T-helper 1 cell treated with Interleukin-12 subunit alpha and Interleukin-12 subunit beta and Interleukin-4 antibody, amounts not matched to agents 30 ng/mL and 1 ng/mL, for 36 hours (primary cell): Measurements from ENCODE around the gene EPX. TPM values are rescaled to one million over a fixed set of nuclear protein-coding genes. Genes with fewer than 3 reads are reported as not detected.

Experiments used
- intact Hi-C: fragments of 100-400 bp; cut with micrococcal nuclease; formaldehyde crosslinking; loops from one replicate; pipeline ENCODE4 v1.15.1; 2024
- total RNA-seq: library from RNA; stranded (reverse); gene quantifications from 2 replicates; pipeline ENCODE4 v1.2.3, GENCODE V29; 2022

EPX gene
- total RNA-seq, 1 donor from 2014 or later, result not detected

GRCh38 chr17:58247511-58248363 lies 55.2 kb downstream of the EPX start:
- intact Hi-C loops, result no loop called here

GRCh38 chr17:58248955-58249269 lies 56.4 kb downstream of the EPX start:
- intact Hi-C loops, result loop anchor here (1.0 kb wide), 3 partner anchors 30 to 198 kb away; partner anchors contain the start of genes MKS1 and RNF43

GRCh38 chr17:58249270-58250133 lies 57.0 kb downstream of the EPX start:
- intact Hi-C loops, result loop anchor here (1.0 kb wide), 3 partner anchors 30 to 198 kb away; partner anchors contain the start of genes MKS1 and RNF43

GRCh38 chr17:58250344-58251011 lies 58.0 kb downstream of the EPX start:
- intact Hi-C loops, result no loop called here

GRCh38 chr17:58252141-58252540 lies 59.6 kb downstream of the EPX start:
- intact Hi-C loops, result no loop called here

GRCh38 chr17:58253082-58253481 lies 60.6 kb downstream of the EPX start:
- intact Hi-C loops, result no loop called here

Other genes starting within 250 kb of the EPX start
- 0.29 and 0.41 TPM in 2 replicates for gene CUEDC1, start 237.3 kb upstream of the EPX start, total RNA-seq
- gene VEZF1, start 204.5 kb upstream of the EPX start, total RNA-seq, result 42.4 and 43.9 TPM in 2 replicates
- gene SRSF1, start 185.5 kb upstream of the EPX start, total RNA-seq, result 357 and 368 TPM in 2 replicates
- gene DYNLL2, start 109.3 kb upstream of the EPX start, total RNA-seq, result 31.0 and 31.9 TPM in 2 replicates
- 0.47 and 0.66 TPM in 2 replicates for gene OR4D1, start 44.3 kb upstream of the EPX start, total RNA-seq
- gene OR4D2, start 25.7 kb upstream of the EPX start, total RNA-seq, result not detected in 2 replicates
- 15.6 and 17.4 TPM in 2 replicates for gene MKS1, start 26.5 kb downstream of the EPX start, total RNA-seq
- gene LPO, start 45.9 kb downstream of the EPX start, total RNA-seq, result not detected in 2 replicates
- 0.07 TPM in 1 of 2 replicates, not detected in the other for gene MPO, start 88.2 kb downstream of the EPX start, total RNA-seq
- 77.0 and 83.1 TPM in 2 replicates for gene TSPOAP1, start 136.1 kb downstream of the EPX start, total RNA-seq
- 83.1 and 86.0 TPM in 2 replicates for gene SUPT4H1, start 159.5 kb downstream of the EPX start, total RNA-seq
- gene RNF43, start 224.8 kb downstream of the EPX start, total RNA-seq, result 0.17 and 0.37 TPM in 2 replicates